Esophagus muscularis mucosa (tissue), 4 donors: ENCODE data around the gene PTBP2.

ENCODE experiments used
- EP300 ChIP-seq: sonication (generic); formaldehyde crosslinking; IDR thresholded peaks from one replicate; pipeline ENCODE4 v1.6.1; 2017; ENCODE audit warnings: antibody characterized with exemption
- POLR2A ChIP-seq: fragments of 450-650 bp; IDR thresholded peaks from one replicate; pipeline ENCODE4 v1.6.1; 2017; ENCODE audit warnings: antibody characterized with exemption, moderate library complexity, mild to moderate bottlenecking, low read depth
- POLR2AphosphoS5 ChIP-seq, 2 donors: sonication (generic); formaldehyde crosslinking; IDR thresholded peaks; one replicate each; pipeline ENCODE4 v1.6.1; 2017; ENCODE audit warnings: antibody characterized with exemption in 2 of 2
- TF ChIP-seq, protein P1 (sequence below), 3 experiments: fragments of 200-600 bp in 2 of 3; fragments of 450-650 bp in 1 of 3; sonication (generic) in 2 of 3; IDR thresholded peaks; one replicate each; pipeline ENCODE4 v1.5.1; 2017 to 2019; ENCODE audit warnings: antibody characterized with exemption in 3 of 3, mild to moderate bottlenecking in 2 of 3, moderate library complexity in 1 of 3

DNA sequence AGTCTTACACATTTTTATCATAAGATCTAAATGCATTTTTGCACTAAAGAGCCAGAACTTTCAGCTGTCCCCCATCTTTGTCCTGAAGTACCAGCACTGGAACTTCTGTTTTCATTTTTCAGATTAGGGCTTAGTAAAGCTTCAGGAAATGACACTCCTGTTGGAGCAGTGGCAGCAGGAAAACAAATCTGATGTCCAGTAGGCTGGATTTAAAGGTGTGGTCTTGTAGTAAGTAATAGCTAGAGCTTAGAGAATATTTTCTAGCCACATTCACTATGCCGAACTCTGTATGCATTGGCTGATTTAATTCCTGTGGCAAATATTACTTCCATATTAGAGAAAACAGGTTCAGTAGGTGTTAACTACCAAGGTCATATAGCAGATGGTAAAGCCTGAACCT, 103.6 kb downstream of the PTBP2 start:
- TF ChIP-seq, protein P1, sequence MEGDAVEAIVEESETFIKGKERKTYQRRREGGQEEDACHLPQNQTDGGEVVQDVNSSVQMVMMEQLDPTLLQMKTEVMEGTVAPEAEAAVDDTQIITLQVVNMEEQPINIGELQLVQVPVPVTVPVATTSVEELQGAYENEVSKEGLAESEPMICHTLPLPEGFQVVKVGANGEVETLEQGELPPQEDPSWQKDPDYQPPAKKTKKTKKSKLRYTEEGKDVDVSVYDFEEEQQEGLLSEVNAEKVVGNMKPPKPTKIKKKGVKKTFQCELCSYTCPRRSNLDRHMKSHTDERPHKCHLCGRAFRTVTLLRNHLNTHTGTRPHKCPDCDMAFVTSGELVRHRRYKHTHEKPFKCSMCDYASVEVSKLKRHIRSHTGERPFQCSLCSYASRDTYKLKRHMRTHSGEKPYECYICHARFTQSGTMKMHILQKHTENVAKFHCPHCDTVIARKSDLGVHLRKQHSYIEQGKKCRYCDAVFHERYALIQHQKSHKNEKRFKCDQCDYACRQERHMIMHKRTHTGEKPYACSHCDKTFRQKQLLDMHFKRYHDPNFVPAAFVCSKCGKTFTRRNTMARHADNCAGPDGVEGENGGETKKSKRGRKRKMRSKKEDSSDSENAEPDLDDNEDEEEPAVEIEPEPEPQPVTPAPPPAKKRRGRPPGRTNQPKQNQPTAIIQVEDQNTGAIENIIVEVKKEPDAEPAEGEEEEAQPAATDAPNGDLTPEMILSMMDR (IDR thresholded peaks at IDR 0.05), result no peak
- no peak for TF ChIP-seq POLR2A
- no peak for TF ChIP-seq POLR2AphosphoS5 (IDR thresholded peaks at IDR 0.05)
- no peak for TF ChIP-seq EP300
